ENCODE results near the gene IL34.

The IL34 gene

GRCh38 chr16:70644763-70645597 lies 1.4 kb upstream of the IL34 start:
- Histone ChIP-seq H3K4me1 (ENCODE audit: insufficient read depth, low read length) (no peaks in the 10 kb centered on the region), H3K9me3 (ENCODE audit: control insufficient read depth, insufficient read depth, low read length) (no peaks in the 10 kb centered on the region), H3K9ac (ENCODE audit: low read depth, low read length) (no peak overlapping the region), H3K36me3 (ENCODE audit: insufficient read depth, low read length) (no peaks in the 10 kb centered on the region)

- Histone ChIP-seq H3K36me3 (ENCODE audit: insufficient read depth, low read length) (no peaks in the 10 kb centered on the region), H3K9ac (ENCODE audit: low read depth, low read length) (no peak overlapping the region), H3K4me1 (ENCODE audit: insufficient read depth, low read length) (peaks cover 4% of the 10 kb centered on the region; the same call in 1 of the 2 replicates), H3K9me3 (ENCODE audit: control insufficient read depth, insufficient read depth, low read length) (no peaks in the 10 kb centered on the region)
Measured at GRCh38 chr16:70647441-70648359, 1.3 kb downstream of the IL34 start.

GRCh38 chr16:70648606-70649005 lies 2.2 kb downstream of the IL34 start:
- H3K9me3 ChIP-seq (ENCODE audit: control insufficient read depth, insufficient read depth, low read length): no peaks in the 10 kb centered on the region
- peaks cover 4% of the 10 kb centered on the region; the same call in 1 of the 2 replicates for H3K4me1 ChIP-seq (ENCODE audit: insufficient read depth, low read length)
- H3K36me3 ChIP-seq (ENCODE audit: insufficient read depth, low read length): no peaks in the 10 kb centered on the region
- H3K9ac ChIP-seq (ENCODE audit: low read depth, low read length): no peak overlapping the region

DNA sequence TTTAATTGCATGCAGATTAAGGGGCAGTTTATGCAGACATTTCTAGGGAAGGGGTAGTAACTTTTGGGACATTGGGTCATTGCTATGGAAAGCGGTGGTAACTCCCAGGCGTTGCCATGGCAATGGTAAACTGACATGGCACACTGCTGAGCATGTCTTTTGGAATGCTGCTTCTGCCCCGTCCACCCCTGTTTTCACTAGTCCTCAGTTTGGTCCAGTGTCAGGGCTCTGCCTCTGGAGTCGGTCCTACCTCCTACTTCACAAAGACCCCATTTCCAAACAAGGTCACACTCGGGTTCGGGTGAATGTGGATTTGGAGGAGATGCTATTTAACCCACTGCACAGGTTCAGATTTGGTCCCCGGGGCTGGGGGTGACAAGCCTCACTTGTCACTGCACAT lies 2.9 kb downstream of the IL34 start:
- no peaks in the 10 kb centered on the region for H3K9me3 ChIP-seq (ENCODE audit: control insufficient read depth, insufficient read depth, low read length)
- peaks cover 4% of the 10 kb centered on the region; the same call in 1 of the 2 replicates for H3K4me1 ChIP-seq (ENCODE audit: insufficient read depth, low read length)
- no peak overlapping the region for H3K9ac ChIP-seq (ENCODE audit: low read depth, low read length)
- no peaks in the 10 kb centered on the region for H3K36me3 ChIP-seq (ENCODE audit: insufficient read depth, low read length)

- Histone ChIP-seq H3K9me3 (ENCODE audit: control insufficient read depth, insufficient read depth, low read length) (no peaks in the 10 kb centered on the region), H3K36me3 (ENCODE audit: insufficient read depth, low read length) (no peaks in the 10 kb centered on the region), H3K9ac (ENCODE audit: low read depth, low read length) (no peak overlapping the region), H3K4me1 (ENCODE audit: insufficient read depth, low read length) (peaks cover 4% of the 10 kb centered on the region; the same call in 1 of the 2 replicates)
Measured at GRCh38 chr16:70650216-70650615, 3.9 kb downstream of the IL34 start.

DNA sequence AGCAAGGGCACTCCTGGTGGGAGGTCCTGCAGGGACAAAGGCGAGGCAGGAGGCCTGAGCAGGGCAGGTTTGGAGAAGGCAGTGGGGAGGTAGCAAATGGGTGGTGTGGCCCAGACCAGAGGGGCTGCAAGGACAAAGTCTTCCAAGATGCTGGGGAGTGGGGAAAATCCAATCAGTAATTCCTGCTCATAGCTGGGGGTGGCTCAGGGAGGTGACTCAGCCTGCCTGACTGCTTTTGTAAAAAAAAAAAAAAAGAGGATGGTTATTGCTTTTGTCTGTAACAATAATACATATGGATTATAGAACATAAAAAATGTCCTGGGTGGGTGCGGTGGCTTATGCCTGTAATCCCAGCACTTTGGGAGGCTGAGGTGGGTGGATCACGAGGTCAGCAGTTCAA lies 5.2 kb downstream of the IL34 start:
- H3K4me1 ChIP-seq (ENCODE audit: insufficient read depth, low read length): peaks cover 4% of the 10 kb centered on the region; the same call in 1 of the 2 replicates
- H3K9me3 ChIP-seq (ENCODE audit: control insufficient read depth, insufficient read depth, low read length): no peaks in the 10 kb centered on the region
- H3K9ac ChIP-seq (ENCODE audit: low read depth, low read length): no peak overlapping the region
- H3K36me3 ChIP-seq (ENCODE audit: insufficient read depth, low read length): no peaks in the 10 kb centered on the region

DNA sequence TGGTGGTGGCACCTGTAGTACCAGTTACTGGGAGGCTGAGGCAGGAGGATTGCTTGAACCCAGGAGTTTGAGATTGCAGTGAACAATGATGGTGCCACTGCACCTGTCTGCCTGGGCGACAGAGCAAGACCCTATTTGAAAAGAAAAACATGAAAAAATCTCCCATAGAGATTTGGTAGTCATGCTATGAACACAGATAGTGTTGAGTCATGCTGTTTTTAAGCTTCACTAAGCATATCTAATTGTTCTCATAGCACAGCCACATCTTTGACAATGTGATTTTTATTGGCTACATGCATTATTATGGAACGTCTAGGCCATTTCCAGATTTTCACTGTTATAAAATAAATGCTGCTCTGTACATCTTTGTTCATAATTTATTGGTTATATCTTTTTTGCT lies 6.0 kb downstream of the IL34 start:
- Histone ChIP-seq H3K36me3 (ENCODE audit: insufficient read depth, low read length) (no peaks in the 10 kb centered on the region), H3K4me1 (ENCODE audit: insufficient read depth, low read length) (peaks cover 4% of the 10 kb centered on the region; the same call in 1 of the 2 replicates), H3K9ac (ENCODE audit: low read depth, low read length) (no peak overlapping the region), H3K9me3 (ENCODE audit: control insufficient read depth, insufficient read depth, low read length) (no peaks in the 10 kb centered on the region)

GRCh38 chr16:70653406-70653805 lies 7.0 kb downstream of the IL34 start:
- no peaks in the 10 kb centered on the region for H3K36me3 ChIP-seq (ENCODE audit: insufficient read depth, low read length)
- no peak overlapping the region for H3K9ac ChIP-seq (ENCODE audit: low read depth, low read length)
- peaks cover 4% of the 10 kb centered on the region; the same call in 1 of the 2 replicates for H3K4me1 ChIP-seq (ENCODE audit: insufficient read depth, low read length)
- H3K9me3 ChIP-seq (ENCODE audit: control insufficient read depth, insufficient read depth, low read length): no peaks in the 10 kb centered on the region

- Histone ChIP-seq H3K36me3 (ENCODE audit: insufficient read depth, low read length) (no peaks in the 10 kb centered on the region), H3K9ac (ENCODE audit: low read depth, low read length) (no peak overlapping the region), H3K4me1 (ENCODE audit: insufficient read depth, low read length) (peaks cover 4% of the 10 kb centered on the region; the same call in 1 of the 2 replicates)
Measured at GRCh38 chr16:70653809-70654771, 7.7 kb downstream of the IL34 start.

DNA sequence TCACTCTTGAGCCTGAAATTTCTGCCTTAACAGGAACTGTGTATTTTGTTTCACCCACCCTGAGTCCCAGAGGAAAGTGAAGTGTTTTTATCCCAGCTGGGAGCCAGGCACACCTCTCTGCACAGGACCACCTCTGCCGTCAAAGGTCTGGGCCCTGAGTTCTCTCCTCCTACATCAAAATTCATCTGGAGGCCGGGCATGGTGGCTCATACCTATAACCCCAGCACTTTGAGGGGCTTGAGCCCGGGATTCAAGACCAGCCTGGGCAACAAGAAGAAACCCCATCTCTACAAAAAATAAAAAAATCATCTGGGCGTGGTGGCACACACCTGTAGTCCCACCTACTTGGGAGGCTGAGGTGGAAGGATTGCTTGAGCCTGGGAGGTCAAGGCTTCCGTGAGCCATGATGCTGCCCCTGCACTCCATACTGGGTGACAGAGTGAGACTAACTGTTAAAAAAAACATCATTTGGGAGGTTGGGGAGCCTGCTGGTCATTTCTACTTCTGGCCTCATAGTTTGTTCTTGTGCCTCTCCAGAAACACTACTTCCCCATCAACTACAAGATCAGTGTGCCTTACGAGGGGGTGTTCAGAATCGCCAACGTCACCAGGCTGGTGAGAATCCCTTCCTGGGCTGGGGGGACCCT lies 9.8 kb downstream of the IL34 start:
- peaks cover 3% of the 10 kb centered on the region; the same call in 1 of the 2 replicates for H3K4me1 ChIP-seq (ENCODE audit: insufficient read depth, low read length)
- no peaks in the 10 kb centered on the region for H3K36me3 ChIP-seq (ENCODE audit: insufficient read depth, low read length)
- H3K9ac ChIP-seq (ENCODE audit: low read depth, low read length): no peak overlapping the region
- H3K9me3 ChIP-seq (ENCODE audit: control insufficient read depth, insufficient read depth, low read length): no peaks in the 10 kb centered on the region

More at GRCh38 chr16:70653809-70654771, 7.7 kb downstream of the IL34 start:
- H3K9me3 ChIP-seq (ENCODE audit: control insufficient read depth, insufficient read depth, low read length): no peaks in the 10 kb centered on the region

DNA sequence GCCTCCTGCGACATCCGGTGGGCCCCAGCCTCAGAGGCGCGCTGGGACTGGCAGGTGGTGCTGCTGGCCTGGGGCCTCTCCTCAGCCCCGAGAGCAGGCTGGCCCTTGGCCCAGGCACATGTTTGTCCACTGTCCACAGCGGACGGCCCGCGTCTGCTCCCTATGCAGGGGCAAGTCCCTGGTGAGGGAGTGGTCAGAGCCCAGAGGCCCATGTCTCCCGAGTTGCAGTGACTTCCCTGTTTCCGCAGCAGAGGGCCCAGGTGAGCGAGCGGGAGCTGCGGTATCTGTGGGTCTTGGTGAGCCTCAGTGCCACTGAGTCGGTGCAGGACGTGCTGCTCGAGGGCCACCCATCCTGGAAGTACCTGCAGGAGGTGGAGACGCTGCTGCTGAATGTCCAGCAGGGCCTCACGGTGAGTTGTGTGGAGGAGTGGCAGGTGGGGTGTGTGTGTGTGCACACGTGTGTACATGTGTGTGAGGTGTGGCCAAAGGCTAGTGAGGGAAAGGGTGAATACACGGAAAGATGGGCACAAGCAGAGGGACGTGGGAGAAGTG lies 10.4 kb downstream of the IL34 start:
- no peaks in the 10 kb centered on the region; the same call in 1 of the 2 replicates for H3K4me1 ChIP-seq (ENCODE audit: insufficient read depth, low read length)
- H3K9ac ChIP-seq (ENCODE audit: low read depth, low read length): no peak overlapping the region
- H3K9me3 ChIP-seq (ENCODE audit: control insufficient read depth, insufficient read depth, low read length): no peaks in the 10 kb centered on the region
- H3K36me3 ChIP-seq (ENCODE audit: insufficient read depth, low read length): no peaks in the 10 kb centered on the region

- no peaks in the 10 kb centered on the region; the same call in 1 of the 2 replicates for H3K4me1 ChIP-seq (ENCODE audit: insufficient read depth, low read length)
- no peak overlapping the region for H3K9ac ChIP-seq (ENCODE audit: low read depth, low read length)
- H3K36me3 ChIP-seq (ENCODE audit: insufficient read depth, low read length): no peaks in the 10 kb centered on the region
- no peaks in the 10 kb centered on the region for H3K9me3 ChIP-seq (ENCODE audit: control insufficient read depth, insufficient read depth, low read length)
Measured at GRCh38 chr16:70657956-70658355, 11.6 kb downstream of the IL34 start.

GRCh38 chr16:70658921-70659320 lies 12.6 kb downstream of the IL34 start:
- no peaks in the 10 kb centered on the region; the same call in 1 of the 2 replicates for H3K4me1 ChIP-seq (ENCODE audit: insufficient read depth, low read length)
- no peaks in the 10 kb centered on the region for H3K9me3 ChIP-seq (ENCODE audit: control insufficient read depth, insufficient read depth, low read length)
- no peaks in the 10 kb centered on the region; the same call in 1 of the 2 replicates for H3K36me3 ChIP-seq (ENCODE audit: insufficient read depth, low read length)
- no peak overlapping the region for H3K9ac ChIP-seq (ENCODE audit: low read depth, low read length)
